ENCODE data around the gene GALNT10. TPM values are rescaled to one million over a fixed set of nuclear protein-coding genes. Genes with fewer than 3 reads are reported as not detected.

Gene GALNT10
- total RNA-seq, 1 donor from 2014 or later = 23.5 TPM

- no peak for TF ChIP-seq CTCF (conservative IDR thresholded peaks at IDR 0.05; ENCODE audit: low read depth, low read length)
- H3K4me3 ChIP-seq (ENCODE audit: low read depth, low read length) = no peak overlapping the region
- DNase-seq (ENCODE audit: low read depth) = no peak
Observed at GRCh38 chr5:154300207-154300883, 109.8 kb downstream of the GALNT10 start.

- DNase-seq (ENCODE audit: low read depth) = no peak
- H3K4me3 ChIP-seq (ENCODE audit: low read depth, low read length) = no peak overlapping the region
- no peak for TF ChIP-seq CTCF (conservative IDR thresholded peaks at IDR 0.05; ENCODE audit: low read depth, low read length)
Observed at GRCh38 chr5:154301726-154302125, 111.2 kb downstream of the GALNT10 start.

GRCh38 chr5:154302161-154302560 lies 111.6 kb downstream of the GALNT10 start:
- H3K4me3 ChIP-seq (ENCODE audit: low read depth, low read length) = no peak overlapping the region
- no peak for TF ChIP-seq CTCF (conservative IDR thresholded peaks at IDR 0.05; ENCODE audit: low read depth, low read length)
- no peak for DNase-seq (ENCODE audit: low read depth)

- no peak overlapping the region for H3K4me3 ChIP-seq (ENCODE audit: low read depth, low read length)
- no peak for TF ChIP-seq CTCF (conservative IDR thresholded peaks at IDR 0.05; ENCODE audit: low read depth, low read length)
- DNase-seq (ENCODE audit: low read depth) = no peak
Observed at GRCh38 chr5:154303133-154303532, 112.6 kb downstream of the GALNT10 start.

- TF ChIP-seq CTCF (conservative IDR thresholded peaks at IDR 0.05; ENCODE audit: low read depth, low read length) = no peak
- no peak for DNase-seq (ENCODE audit: low read depth)
- H3K4me3 ChIP-seq (ENCODE audit: low read depth, low read length) = no peak overlapping the region
Observed at GRCh38 chr5:154308443-154309370, 118.2 kb downstream of the GALNT10 start.

- H3K4me3 ChIP-seq (ENCODE audit: low read depth, low read length) = no peak overlapping the region
- no peak for TF ChIP-seq CTCF (conservative IDR thresholded peaks at IDR 0.05; ENCODE audit: low read depth, low read length)
- peak; percentile 59 for DNase-seq (ENCODE audit: low read depth)
Observed at GRCh38 chr5:154309371-154309745, 118.8 kb downstream of the GALNT10 start.
